Measurements from ENCODE around the gene CFAP61.

Gene CFAP61

GRCh38 chr20:20038586-20038985 lies 13.7 kb upstream of the CFAP61 start:
- no peak overlapping the region for H3K27ac ChIP-seq
- no peak for TF ChIP-seq CTCF (conservative IDR thresholded peaks at IDR 0.05)
- TF ChIP-seq ZFX (IDR thresholded peaks at IDR 0.05): no peak

GRCh38 chr20:20039752-20040387 lies 12.5 kb upstream of the CFAP61 start:
- no peak overlapping the region for H3K27ac ChIP-seq

GRCh38 chr20:20051767-20052073 lies 612 bp upstream of the CFAP61 start:
- no peak for TF ChIP-seq ZFX (IDR thresholded peaks at IDR 0.05)
- TF ChIP-seq CTCF (conservative IDR thresholded peaks at IDR 0.05): no peak
- H3K27ac ChIP-seq: peak overlapping the region; percentile 99

More at GRCh38 chr20:20039752-20040387, 12.5 kb upstream of the CFAP61 start:
- no peak for TF ChIP-seq ZFX (IDR thresholded peaks at IDR 0.05)
- TF ChIP-seq CTCF (conservative IDR thresholded peaks at IDR 0.05): no peak

- H3K27ac ChIP-seq: no peak overlapping the region
- TF ChIP-seq ZFX (IDR thresholded peaks at IDR 0.05): no peak
- TF ChIP-seq CTCF (conservative IDR thresholded peaks at IDR 0.05): no peak
Observed at GRCh38 chr20:20060234-20060998, 8.1 kb downstream of the CFAP61 start.

- H3K27ac ChIP-seq: no peak overlapping the region
- TF ChIP-seq ZFX (IDR thresholded peaks at IDR 0.05): no peak
- no peak for TF ChIP-seq CTCF (conservative IDR thresholded peaks at IDR 0.05)
Observed at GRCh38 chr20:20063941-20064702, 11.8 kb downstream of the CFAP61 start.

- no peak for TF ChIP-seq ZFX (IDR thresholded peaks at IDR 0.05)
- no peak for TF ChIP-seq CTCF (conservative IDR thresholded peaks at IDR 0.05)
- no peak overlapping the region for H3K27ac ChIP-seq
Observed at GRCh38 chr20:20065361-20065760, 13.0 kb downstream of the CFAP61 start.

Data from C4-2B (cell line).